Measurements from ENCODE around the gene BIN1. TPM values are rescaled to one million over a fixed set of nuclear protein-coding genes. Genes with fewer than 3 reads are reported as not detected.
A peak's percentile ranks its signal among the peaks of the same experiment; 100 is the strongest.

Gene BIN1
- total RNA-seq, 4 donors from 2014 or later, result 33.3 to 39.7 (median 38.4) TPM

- Histone ChIP-seq H3K27me3 (no peaks in the 10 kb centered on the region), H3K9me3 (no peaks in the 10 kb centered on the region), H3K4me1 (peaks cover 0 to 8% (median 3%) of the 10 kb centered on the region in 4 donors), H3K36me3 (no peaks in the 10 kb centered on the region), H3K27ac (no peak overlapping the region), H3K4me3 (no peak overlapping the region)
- no peak for DNase-seq
- in situ Hi-C loops (cut with MboI; ENCODE audit: low pct_ligation_motif_present in 1 of 4, low pct_unique_long_range_greater_than_20kb in 1 of 4, low sequenced_read_pairs in 3 of 4), result no loop called here
- TF ChIP-seq EP300 (IDR thresholded peaks at IDR 0.05; ENCODE audit: low read depth) (no peak), POLR2A (IDR thresholded peaks at IDR 0.05) (no peak), POLR2AphosphoS5 (IDR thresholded peaks at IDR 0.05) (no peak), CTCF (IDR thresholded peaks at IDR 0.05) (no peak)
- intact Hi-C loops (cut with DNase I; ENCODE audit: low total_unique reads), result no loop called here
- WGBS, 2 donors (ENCODE audit: low coverage in 1 of 2), result 96% methylated on average over 12 of the region's 13 CpGs; no CpG with 5 or more reads in 1 of the 2 donors
These were observed 51.2 kb downstream of the BIN1 start for GRCh38 chr2:127055786-127056076.

- peaks cover 0 to 8% (median 3%) of the 10 kb centered on the region in 4 donors for H3K4me1 ChIP-seq
- 93% methylated on average over 17 of the region's 25 CpGs; no CpG with 5 or more reads in 1 of the 2 donors for WGBS, 2 donors (ENCODE audit: low coverage in 1 of 2)
- H3K27me3 ChIP-seq, result no peaks in the 10 kb centered on the region
- H3K4me3 ChIP-seq, result no peak overlapping the region
- no peak for DNase-seq
- intact Hi-C loops (cut with DNase I; ENCODE audit: low total_unique reads), result no loop called here
- TF ChIP-seq POLR2AphosphoS5 (IDR thresholded peaks at IDR 0.05) (no peak), POLR2A (IDR thresholded peaks at IDR 0.05) (no peak), EP300 (IDR thresholded peaks at IDR 0.05; ENCODE audit: low read depth) (no peak), CTCF (IDR thresholded peaks at IDR 0.05) (no peak)
- no peaks in the 10 kb centered on the region for H3K9me3 ChIP-seq
- H3K36me3 ChIP-seq, result no peaks in the 10 kb centered on the region
- in situ Hi-C loops (cut with MboI; ENCODE audit: low pct_ligation_motif_present in 1 of 4, low pct_unique_long_range_greater_than_20kb in 1 of 4, low sequenced_read_pairs in 3 of 4), result no loop called here
- no peak overlapping the region for H3K27ac ChIP-seq
These were observed 51.8 kb downstream of the BIN1 start for GRCh38 chr2:127054996-127055785.

- 96% methylated on average over 5 of the region's 7 CpGs; no CpG with 5 or more reads in 1 of the 2 donors for WGBS, 2 donors (ENCODE audit: low coverage in 1 of 2)
- Histone ChIP-seq H3K4me3 (no peak overlapping the region), H3K27ac (no peak overlapping the region), H3K4me1 (peaks cover 0 to 12% (median 4%) of the 10 kb centered on the region in 4 donors), H3K27me3 (no peaks in the 10 kb centered on the region), H3K36me3 (no peaks in the 10 kb centered on the region), H3K9me3 (no peaks in the 10 kb centered on the region)
- in situ Hi-C loops (cut with MboI; ENCODE audit: low pct_ligation_motif_present in 1 of 4, low pct_unique_long_range_greater_than_20kb in 1 of 4, low sequenced_read_pairs in 3 of 4) (no loop called here), intact Hi-C loops (cut with DNase I; ENCODE audit: low total_unique reads) (no loop called here)
- TF ChIP-seq CTCF (IDR thresholded peaks at IDR 0.05) (no peak), POLR2A (IDR thresholded peaks at IDR 0.05) (no peak), EP300 (IDR thresholded peaks at IDR 0.05; ENCODE audit: low read depth) (no peak), POLR2AphosphoS5 (IDR thresholded peaks at IDR 0.05) (no peak)
- no peak for DNase-seq
These were observed 52.4 kb downstream of the BIN1 start for GRCh38 chr2:127054604-127054930.

GRCh38 chr2:127053731-127054603, 53.0 kb downstream of the BIN1 start:
- DNase-seq, result peak; percentile 58
- H3K27me3 ChIP-seq, result no peaks in the 10 kb centered on the region
- H3K4me1 ChIP-seq, result peaks cover 0 to 12% (median 4%) of the 10 kb centered on the region in 4 donors
- H3K27ac ChIP-seq, result no peak overlapping the region
- 75% methylated on average over 27 of the region's 33 CpGs; no CpG with 5 or more reads in 1 of the 2 donors for WGBS, 2 donors (ENCODE audit: low coverage in 1 of 2)
- H3K4me3 ChIP-seq, result no peak overlapping the region
- TF ChIP-seq EP300 (IDR thresholded peaks at IDR 0.05; ENCODE audit: low read depth) (no peak), CTCF (IDR thresholded peaks at IDR 0.05) (no peak), POLR2A (IDR thresholded peaks at IDR 0.05) (no peak), POLR2AphosphoS5 (IDR thresholded peaks at IDR 0.05) (no peak)
- in situ Hi-C loops (cut with MboI; ENCODE audit: low pct_ligation_motif_present in 1 of 4, low pct_unique_long_range_greater_than_20kb in 1 of 4, low sequenced_read_pairs in 3 of 4), result no loop called here
- no peaks in the 10 kb centered on the region for H3K9me3 ChIP-seq
- H3K36me3 ChIP-seq, result no peaks in the 10 kb centered on the region
- intact Hi-C loops (cut with DNase I; ENCODE audit: low total_unique reads), result no loop called here

Data from transverse colon (tissue), 4 donors.